SK-N-SH treated with all-trans-retinoic acid at 6 μM for 48 hours (cell line): ENCODE data around the gene KIAA1755.

Experiments
- ATAC-seq: fragments of 200-7000 bp; cut with Tn5 transposase; 3 replicates; pipeline ENCODE4 v1.9.1; 2020; ENCODE audit warnings: mild to moderate bottlenecking, moderate library complexity
- ARNTL ChIP-seq: fragments of 450-650 bp; formaldehyde crosslinking; IDR thresholded peaks from 2 replicates; pipeline ENCODE4 v1.5.0; 2020; ENCODE audit warnings: low read depth, mild to moderate bottlenecking, moderate library complexity, borderline replicate concordance
- BACH2 ChIP-seq: fragments of 250-450 bp; sonication (Bioruptor Pico); IDR thresholded peaks from 2 replicates; pipeline ENCODE4 v1.9.0; 2021; ENCODE audit warnings: mild to moderate bottlenecking, borderline replicate concordance
- CREB5 ChIP-seq: fragments of 250-450 bp; sonication (Bioruptor Pico); IDR thresholded peaks from 2 replicates; pipeline ENCODE4 v1.5.1; 2020; ENCODE audit warnings: low read depth, mild to moderate bottlenecking, moderate library complexity
- CSDC2 ChIP-seq: fragments of 250-450 bp; sonication (Bioruptor Pico); IDR thresholded peaks from 2 replicates; pipeline ENCODE4 v1.5.0; 2020; ENCODE audit warnings: mild to moderate bottlenecking, moderate library complexity
- CSRNP3 ChIP-seq: fragments of 250-450 bp; sonication (Bioruptor Pico); IDR thresholded peaks from 2 replicates; pipeline ENCODE4 v1.5.1; 2021; ENCODE audit warnings: mild to moderate bottlenecking, moderate library complexity
- ESRRG ChIP-seq: fragments of 250-450 bp; sonication (Bioruptor Pico); IDR thresholded peaks from 2 replicates; pipeline ENCODE4 v1.6.1; 2021; ENCODE audit warnings: mild to moderate bottlenecking
- GLIS3 ChIP-seq: fragments of 250-450 bp; sonication (Bioruptor Pico); IDR thresholded peaks from 2 replicates; pipeline ENCODE4 v1.5.0; 2020; ENCODE audit warnings: mild to moderate bottlenecking, moderate library complexity
- ISL1 ChIP-seq: fragments of 250-450 bp; sonication (Bioruptor Pico); IDR thresholded peaks from 2 replicates; pipeline ENCODE4 v2.1.2; 2022; ENCODE audit warnings: mild to moderate bottlenecking, moderate library complexity
- OSR1 ChIP-seq: fragments of 250-450 bp; sonication (Bioruptor Pico); IDR thresholded peaks from 2 replicates; pipeline ENCODE4 v1.8.0; 2022; ENCODE audit warnings: moderate library complexity, mild to moderate bottlenecking, inconsistent platforms
- PATZ1 ChIP-seq: fragments of 250-450 bp; sonication (Bioruptor Pico); IDR thresholded peaks from 2 replicates; pipeline ENCODE4 v1.8.0; 2020; ENCODE audit warnings: mild to moderate bottlenecking, moderate library complexity, borderline replicate concordance
- POU6F1 ChIP-seq: fragments of 250-450 bp; sonication (Bioruptor Pico); IDR thresholded peaks from 2 replicates; pipeline ENCODE4 v1.8.0; 2021; ENCODE audit warnings: low read depth, mild to moderate bottlenecking, moderate library complexity, borderline replicate concordance
- PPARA ChIP-seq: fragments of 250-450 bp; sonication (Bioruptor Pico); IDR thresholded peaks from 2 replicates; pipeline ENCODE4 v1.5.0; 2020; ENCODE audit warnings: mild to moderate bottlenecking, borderline replicate concordance
- RARB ChIP-seq: fragments of 250-450 bp; sonication (Bioruptor Pico); IDR thresholded peaks from 2 replicates; pipeline ENCODE4 v1.8.0; 2021; ENCODE audit warnings: mild to moderate bottlenecking, moderate library complexity
- SNAI2 ChIP-seq: fragments of 250-450 bp; sonication (Bioruptor Pico); IDR thresholded peaks from 2 replicates; pipeline ENCODE4 v1.5.0; 2020; ENCODE audit warnings: mild to moderate bottlenecking, moderate library complexity
- TCF4 ChIP-seq: fragments of 250-450 bp; sonication (Bioruptor Pico); IDR thresholded peaks from 2 replicates; pipeline ENCODE4 v1.8.0; 2021; ENCODE audit warnings: mild to moderate bottlenecking, moderate library complexity, borderline replicate concordance
- TOX ChIP-seq: fragments of 250-450 bp; sonication (Bioruptor Pico); IDR thresholded peaks from 2 replicates; pipeline ENCODE4 v1.8.0; 2021; ENCODE audit warnings: mild to moderate bottlenecking, moderate library complexity, borderline replicate concordance
- TSHZ2 ChIP-seq: fragments of 250-450 bp; sonication (Bioruptor Pico); IDR thresholded peaks from 2 replicates; pipeline ENCODE4 v1.5.0; 2020; ENCODE audit warnings: mild to moderate bottlenecking, moderate library complexity
- ZC3H10 ChIP-seq: fragments of 250-450 bp; sonication (Bioruptor Pico); IDR thresholded peaks from 2 replicates; pipeline ENCODE4 v1.5.1; 2021; ENCODE audit warnings: mild to moderate bottlenecking, moderate library complexity
- ZFP30 ChIP-seq: fragments of 450-650 bp; formaldehyde crosslinking; IDR thresholded peaks from 2 replicates; pipeline ENCODE4 v1.5.0; 2022; ENCODE audit warnings: mild to moderate bottlenecking, moderate library complexity
- ZNF565 ChIP-seq: fragments of 450-650 bp; formaldehyde crosslinking; conservative IDR thresholded peaks from 2 replicates; pipeline ENCODE4 v1.5.0; 2020; ENCODE audit warnings: low read depth, mild to moderate bottlenecking, moderate library complexity
- ZNF70 ChIP-seq: fragments of 450-650 bp; formaldehyde crosslinking; IDR thresholded peaks from 2 replicates; pipeline ENCODE4 v1.5.0; 2020; ENCODE audit warnings: mild to moderate bottlenecking, moderate library complexity
- ZNF8 ChIP-seq: fragments of 450-650 bp; formaldehyde crosslinking; IDR thresholded peaks from 2 replicates; pipeline ENCODE4 v1.5.0; 2020; ENCODE audit warnings: mild to moderate bottlenecking, moderate library complexity

Gene KIAA1755

GRCh38 chr20:38165966-38166702 is 94.4 kb downstream of the KIAA1755 start:
- no peak for ATAC-seq
- TF ChIP-seq SNAI2 (CRISPR knock-in tag) (no peak), PATZ1 (CRISPR knock-in tag) (no peak), ISL1 (no peak), OSR1 (no peak), TOX (CRISPR knock-in tag) (no peak), ZNF565 (no peak), ZNF8 (CRISPR knock-in tag) (no peak), GLIS3 (CRISPR knock-in tag) (no peak), CSRNP3 (CRISPR knock-in tag) (no peak), ESRRG (CRISPR knock-in tag) (no peak)

- no peak for TF ChIP-seq OSR1
- TF ChIP-seq SNAI2 (CRISPR knock-in tag): no peak
- TF ChIP-seq TCF4 (CRISPR knock-in tag): no peak
- TF ChIP-seq RARB: no peak
- TF ChIP-seq ZNF8 (CRISPR knock-in tag): no peak
- TF ChIP-seq ZFP30 (CRISPR knock-in tag): no peak
- no peak for TF ChIP-seq ZNF565
- no peak for TF ChIP-seq TSHZ2 (CRISPR knock-in tag)
- no peak for TF ChIP-seq POU6F1 (CRISPR knock-in tag)
- TF ChIP-seq CSRNP3 (CRISPR knock-in tag): no peak
- TF ChIP-seq ZNF70 (CRISPR knock-in tag): no peak
- TF ChIP-seq ESRRG (CRISPR knock-in tag): no peak
- TF ChIP-seq PATZ1 (CRISPR knock-in tag): no peak
- TF ChIP-seq CSDC2 (CRISPR knock-in tag): no peak
- TF ChIP-seq GLIS3 (CRISPR knock-in tag): no peak
- TF ChIP-seq CREB5 (CRISPR knock-in tag): no peak
- TF ChIP-seq ZC3H10 (CRISPR knock-in tag): no peak
- no peak for TF ChIP-seq PPARA (CRISPR knock-in tag)
- no peak for TF ChIP-seq BACH2 (CRISPR knock-in tag)
- TF ChIP-seq ARNTL (CRISPR knock-in tag): no peak
- peak; percentile 92 for ATAC-seq
Measured at GRCh38 chr20:38165089-38165965, 95.2 kb downstream of the KIAA1755 start, which contains the start of gene TGM2. Gene TGM2, minus strand, starts transcription at chr20:38165270. Its CDS starts 72 bp downstream, at chr20:38165198.
